Tibial artery (tissue), 4 donors: Measurements from ENCODE around the gene MARVELD3.

Experiments
- DNase-seq, 2 donors: peaks; one replicate each; pipeline ENCODE4 v3.0.0-alpha.2; 2019
- H3K27ac ChIP-seq, 2 donors: fragments of 200-600 bp; sonication (generic) in 1 of 2; 1 replicate in 1 of 2; 2 replicates in 1 of 2; pipeline ENCODE4 v1.5.1; 2018 to 2019; ENCODE audit warnings: mild to moderate bottlenecking in 1 of 2
- H3K27me3 ChIP-seq, 2 donors: fragments of 200-600 bp; sonication (generic) in 1 of 2; one replicate each; pipeline versions ENCODE4 v1.5.1 to v1.6.0; 2016 to 2019
- H3K36me3 ChIP-seq, 3 donors: fragments of 200-600 bp; sonication (generic) in 2 of 3; one replicate each; pipeline ENCODE4 v1.5.1; 2016 to 2019; ENCODE audit warnings: mild to moderate bottlenecking in 2 of 3
- H3K4me1 ChIP-seq, 4 donors: fragments of 200-600 bp; sonication (generic) in 2 of 4; 1 replicate in 3 of 4; 2 replicates in 1 of 4; pipeline ENCODE4 v1.5.1; 2016 to 2019
- H3K4me3 ChIP-seq, 2 donors: fragments of 200-600 bp; sonication (generic) in 1 of 2; 1 replicate in 1 of 2; 2 replicates in 1 of 2; pipeline ENCODE4 v1.5.1; 2018 to 2019; ENCODE audit warnings: mild to moderate bottlenecking in 2 of 2
- H3K9me3 ChIP-seq, 3 donors: fragments of 200-600 bp; sonication (generic) in 1 of 3; one replicate each; pipeline ENCODE4 v1.5.1; 2016 to 2019
- CTCF ChIP-seq, 2 experiments: fragments of 200-600 bp in 1 of 2; fragments of 450-650 bp in 1 of 2; IDR thresholded peaks; one replicate each; pipeline ENCODE4 v1.5.1; 2017 to 2019; ENCODE audit warnings: antibody characterized with exemption in 2 of 2, mild to moderate bottlenecking in 1 of 2, moderate library complexity in 1 of 2
- intact Hi-C: fragments of 100-400 bp; cut with DNase I; formaldehyde crosslinking; loops from one replicate; pipeline ENCODE4 v1.15.0; 2023; ENCODE audit warnings: low total_unique reads

The MARVELD3 gene

GRCh38 chr16:71622088-71622487 lies 3.9 kb upstream of the MARVELD3 start:
- H3K4me3 ChIP-seq: no peak overlapping the region
- H3K4me1 ChIP-seq: peaks cover 0 to 16% (median 11%) of the 10 kb centered on the region in 4 donors
- intact Hi-C loops: no loop called here
- no peak for DNase-seq
- H3K27ac ChIP-seq: no peak overlapping the region
- H3K27me3 ChIP-seq: peaks cover 10 to 30% of the 10 kb centered on the region in 2 donors
- no peaks in the 10 kb centered on the region for H3K9me3 ChIP-seq
- no peaks in the 10 kb centered on the region for H3K36me3 ChIP-seq
- no peak for TF ChIP-seq CTCF (IDR thresholded peaks at IDR 0.05)

- TF ChIP-seq CTCF (IDR thresholded peaks at IDR 0.05): no peak
Observed at GRCh38 chr16:71623597-71623996, 2.4 kb upstream of the MARVELD3 start.

GRCh38 chr16:71625113-71625850 lies 702 bp upstream of the MARVELD3 start:
- peak in 1 of 2 donors; percentile 27 for DNase-seq
- H3K27me3 ChIP-seq: peaks cover 10 to 40% of the 10 kb centered on the region in 2 donors
- peaks cover 0 to 25% (median 21%) of the 10 kb centered on the region in 4 donors for H3K4me1 ChIP-seq
- no peaks in the 10 kb centered on the region for H3K9me3 ChIP-seq
- H3K36me3 ChIP-seq: no peaks in the 10 kb centered on the region
- H3K4me3 ChIP-seq: no peak overlapping the region
- intact Hi-C loops: no loop called here
- no peak for TF ChIP-seq CTCF (IDR thresholded peaks at IDR 0.05)
- H3K27ac ChIP-seq: no peak overlapping the region

More at GRCh38 chr16:71623597-71623996, 2.4 kb upstream of the MARVELD3 start:
- Histone ChIP-seq H3K4me3 (no peak overlapping the region), H3K27me3 (peaks cover 10 to 40% of the 10 kb centered on the region in 2 donors), H3K27ac (no peak overlapping the region), H3K9me3 (no peaks in the 10 kb centered on the region), H3K4me1 (peaks cover 0 to 17% (median 11%) of the 10 kb centered on the region in 4 donors), H3K36me3 (no peaks in the 10 kb centered on the region)
- intact Hi-C loops: no loop called here
- DNase-seq: no peak

GRCh38 chr16:71626858-71627213 lies 852 bp downstream of the MARVELD3 start:
- no peak for TF ChIP-seq CTCF (IDR thresholded peaks at IDR 0.05)

GRCh38 chr16:71627731-71628181 lies 1.8 kb downstream of the MARVELD3 start:
- Histone ChIP-seq H3K4me3 (no peak overlapping the region), H3K4me1 (peaks cover 0 to 25% (median 21%) of the 10 kb centered on the region in 4 donors), H3K27me3 (peaks cover 10 to 34% of the 10 kb centered on the region in 2 donors), H3K9me3 (no peaks in the 10 kb centered on the region), H3K36me3 (no peaks in the 10 kb centered on the region), H3K27ac (no peak overlapping the region)
- TF ChIP-seq CTCF (IDR thresholded peaks at IDR 0.05): no peak
- intact Hi-C loops: no loop called here
- peak in 1 of 2 donors; percentile 31 for DNase-seq

More at GRCh38 chr16:71626858-71627213, 852 bp downstream of the MARVELD3 start:
- DNase-seq: peak in 1 of 2 donors; percentile 66
- Histone ChIP-seq H3K27me3 (peaks cover 10 to 34% of the 10 kb centered on the region in 2 donors), H3K36me3 (no peaks in the 10 kb centered on the region), H3K4me1 (peaks cover 0 to 25% (median 21%) of the 10 kb centered on the region in 4 donors), H3K27ac (no peak overlapping the region), H3K4me3 (peak overlapping the region in 1 of 2 donors; percentile 43), H3K9me3 (no peaks in the 10 kb centered on the region)
- intact Hi-C loops: no loop called here
